ENCODE results near the gene SEC16A.

The SEC16A gene

GRCh38 chr9:136515276-136515675 lies 32.4 kb upstream of the SEC16A start:
- Histone ChIP-seq H3K9ac (no peak overlapping the region), H3K4me3 (IDR thresholded peaks at IDR 0.05; ENCODE audit: insufficient read depth, low read depth, low read length) (no peak overlapping the region), H3K79me2 (ENCODE audit: insufficient read depth, low read depth) (no peaks in the 10 kb centered on the region), H4K20me1 (ENCODE audit: insufficient read depth) (no peaks in the 10 kb centered on the region), H2AFZ (ENCODE audit: low read depth) (no peak overlapping the region), H3K36me3 (ENCODE audit: insufficient read depth) (no peaks in the 10 kb centered on the region), H3K4me1 (ENCODE audit: low read depth, poor library complexity, severe bottlenecking) (no peaks in the 10 kb centered on the region), H3K27ac (no peak overlapping the region), H3K4me2 (no peak overlapping the region), H3K27me3 (ENCODE audit: insufficient read depth, low read depth) (peaks cover 54% of the 10 kb centered on the region)
- TF ChIP-seq, protein P1, sequence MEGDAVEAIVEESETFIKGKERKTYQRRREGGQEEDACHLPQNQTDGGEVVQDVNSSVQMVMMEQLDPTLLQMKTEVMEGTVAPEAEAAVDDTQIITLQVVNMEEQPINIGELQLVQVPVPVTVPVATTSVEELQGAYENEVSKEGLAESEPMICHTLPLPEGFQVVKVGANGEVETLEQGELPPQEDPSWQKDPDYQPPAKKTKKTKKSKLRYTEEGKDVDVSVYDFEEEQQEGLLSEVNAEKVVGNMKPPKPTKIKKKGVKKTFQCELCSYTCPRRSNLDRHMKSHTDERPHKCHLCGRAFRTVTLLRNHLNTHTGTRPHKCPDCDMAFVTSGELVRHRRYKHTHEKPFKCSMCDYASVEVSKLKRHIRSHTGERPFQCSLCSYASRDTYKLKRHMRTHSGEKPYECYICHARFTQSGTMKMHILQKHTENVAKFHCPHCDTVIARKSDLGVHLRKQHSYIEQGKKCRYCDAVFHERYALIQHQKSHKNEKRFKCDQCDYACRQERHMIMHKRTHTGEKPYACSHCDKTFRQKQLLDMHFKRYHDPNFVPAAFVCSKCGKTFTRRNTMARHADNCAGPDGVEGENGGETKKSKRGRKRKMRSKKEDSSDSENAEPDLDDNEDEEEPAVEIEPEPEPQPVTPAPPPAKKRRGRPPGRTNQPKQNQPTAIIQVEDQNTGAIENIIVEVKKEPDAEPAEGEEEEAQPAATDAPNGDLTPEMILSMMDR (conservative IDR thresholded peaks at IDR 0.05; ENCODE audit: low read depth, low read length), result no peak

DNA sequence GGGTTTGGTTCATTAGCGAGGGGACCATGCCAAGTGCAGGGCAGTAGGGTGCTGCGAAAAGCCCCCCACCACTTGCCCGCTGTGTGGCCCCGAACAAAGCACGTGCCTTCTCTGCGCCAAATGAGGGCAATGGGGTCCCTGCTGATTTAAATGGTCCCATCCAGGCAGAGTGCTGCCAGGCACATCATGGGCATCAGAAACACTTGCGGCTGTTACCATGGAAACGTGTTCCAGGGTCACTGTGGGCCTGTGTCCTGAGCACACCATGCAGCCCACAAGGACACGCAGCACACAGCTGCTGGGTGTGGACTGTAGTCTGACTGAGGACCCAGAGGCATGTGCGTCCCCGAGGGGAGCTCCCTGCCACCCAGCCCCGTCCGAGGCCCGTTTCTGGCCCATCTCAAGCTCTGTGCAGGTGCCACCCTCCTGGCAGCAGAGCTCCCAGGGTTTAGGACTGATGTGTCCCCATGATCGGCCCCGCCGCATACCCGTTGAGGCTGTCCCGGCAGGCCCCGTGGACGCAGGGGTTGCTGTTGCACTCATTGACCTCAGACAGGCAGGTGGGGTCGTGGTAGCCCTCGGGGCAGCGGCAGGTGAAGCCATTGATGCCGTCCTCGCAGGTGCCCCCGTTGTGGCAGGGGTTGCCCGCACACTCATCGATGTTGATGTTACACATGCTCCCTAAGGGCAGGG lies 31.3 kb upstream of the SEC16A start:
- no peak overlapping the region for H3K27ac ChIP-seq
- no peaks in the 10 kb centered on the region for H3K79me2 ChIP-seq (ENCODE audit: insufficient read depth, low read depth)
- TF ChIP-seq, protein P1 (conservative IDR thresholded peaks at IDR 0.05; ENCODE audit: low read depth, low read length), result no peak
- H2AFZ ChIP-seq (ENCODE audit: low read depth), result no peak overlapping the region
- no peaks in the 10 kb centered on the region for H4K20me1 ChIP-seq (ENCODE audit: insufficient read depth)
- no peak overlapping the region for H3K9ac ChIP-seq
- H3K4me3 ChIP-seq (IDR thresholded peaks at IDR 0.05; ENCODE audit: insufficient read depth, low read depth, low read length), result no peak overlapping the region
- no peaks in the 10 kb centered on the region for H3K36me3 ChIP-seq (ENCODE audit: insufficient read depth)
- no peak overlapping the region for H3K4me2 ChIP-seq
- peaks cover 50% of the 10 kb centered on the region for H3K27me3 ChIP-seq (ENCODE audit: insufficient read depth, low read depth)
- H3K4me1 ChIP-seq (ENCODE audit: low read depth, poor library complexity, severe bottlenecking), result no peaks in the 10 kb centered on the region

- H4K20me1 ChIP-seq (ENCODE audit: insufficient read depth), result no peaks in the 10 kb centered on the region
- H3K4me2 ChIP-seq, result no peak overlapping the region
- H3K36me3 ChIP-seq (ENCODE audit: insufficient read depth), result no peaks in the 10 kb centered on the region
- no peak overlapping the region for H3K27ac ChIP-seq
- H3K27me3 ChIP-seq (ENCODE audit: insufficient read depth, low read depth), result peaks cover 53% of the 10 kb centered on the region
- no peak overlapping the region for H3K4me3 ChIP-seq (IDR thresholded peaks at IDR 0.05; ENCODE audit: insufficient read depth, low read depth, low read length)
- H3K9ac ChIP-seq, result no peak overlapping the region
- H3K4me1 ChIP-seq (ENCODE audit: low read depth, poor library complexity, severe bottlenecking), result no peaks in the 10 kb centered on the region
- no peak overlapping the region for H2AFZ ChIP-seq (ENCODE audit: low read depth)
- H3K79me2 ChIP-seq (ENCODE audit: insufficient read depth, low read depth), result no peaks in the 10 kb centered on the region
- TF ChIP-seq, protein P1 (conservative IDR thresholded peaks at IDR 0.05; ENCODE audit: low read depth, low read length), result no peak
Measured at GRCh38 chr9:136513191-136513590, 30.4 kb upstream of the SEC16A start.

DNA sequence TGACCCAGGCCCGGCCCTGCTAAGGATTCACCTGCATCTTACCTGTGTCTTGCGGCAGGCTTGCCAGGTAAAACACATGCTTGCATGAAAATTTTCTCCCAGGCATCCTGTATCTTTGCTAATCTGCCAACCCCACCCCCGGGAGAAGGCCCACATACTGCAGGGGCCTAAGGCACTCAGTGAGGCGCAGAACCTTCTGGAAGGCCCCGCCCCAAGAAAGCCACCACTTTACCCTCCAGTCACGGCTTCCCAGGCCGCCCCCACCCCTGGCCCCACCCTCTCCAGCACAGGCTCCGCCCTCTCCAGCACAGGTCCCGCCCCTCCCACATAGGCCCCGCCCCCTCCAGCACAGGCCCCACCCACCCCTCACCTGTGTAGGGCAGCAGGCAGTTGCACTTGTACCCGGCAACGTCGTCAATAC lies 29.8 kb upstream of the SEC16A start:
- H3K4me2 ChIP-seq, result no peak overlapping the region
- TF ChIP-seq, protein P1 (conservative IDR thresholded peaks at IDR 0.05; ENCODE audit: low read depth, low read length), result no peak

More for the DNA sequence above, 29.8 kb upstream of the SEC16A start:
- Histone ChIP-seq H2AFZ (ENCODE audit: low read depth) (no peak overlapping the region), H3K27ac (no peak overlapping the region), H4K20me1 (ENCODE audit: insufficient read depth) (no peaks in the 10 kb centered on the region), H3K4me1 (ENCODE audit: low read depth, poor library complexity, severe bottlenecking) (no peaks in the 10 kb centered on the region), H3K4me3 (IDR thresholded peaks at IDR 0.05; ENCODE audit: insufficient read depth, low read depth, low read length) (no peak overlapping the region), H3K27me3 (ENCODE audit: insufficient read depth, low read depth) (peaks cover 56% of the 10 kb centered on the region), H3K9ac (no peak overlapping the region), H3K79me2 (ENCODE audit: insufficient read depth, low read depth) (no peaks in the 10 kb centered on the region), H3K36me3 (ENCODE audit: insufficient read depth) (no peaks in the 10 kb centered on the region)
